ENCODE data around the gene ARMC7. TPM values are rescaled to one million over a fixed set of nuclear protein-coding genes. Genes with fewer than 3 reads are reported as not detected.
"Not testable (repeated sequence)": the region's sequence is repeated elsewhere in the genome, so short reads cannot be mapped to it uniquely, and the experiment has no call there.

Gene ARMC7
- polyA plus RNA-seq, 6 donors from 2014 or later, result 2.0 to 6.0 (median 4.5) TPM

GRCh38 chr17:75146592-75146991, 36.8 kb downstream of the ARMC7 start:
- Mint-ChIP-seq H3K4me1 (peaks cover 3 to 9% (median 4%) of the 10 kb centered on the region in 3 donors), H3K27me3 (no peaks in the 10 kb centered on the region), H3K4me3 (no peak overlapping the region), H3K36me3 (peaks cover 3 to 9% of the 10 kb centered on the region in 2 donors), H3K27ac (peak overlapping the region in 1 of 6 donors; percentile 57), H3K9me3 (no peaks in the 10 kb centered on the region)
- no peak for ATAC-seq (ENCODE audit: low read depth in 2 of 2)
- DNase-seq, result no peak

- Mint-ChIP-seq H3K36me3 (peaks cover 3 to 9% of the 10 kb centered on the region in 2 donors), H3K27me3 (no peaks in the 10 kb centered on the region), H3K4me1 (peaks cover 9 to 18% (median 12%) of the 10 kb centered on the region in 3 donors), H3K27ac (peak overlapping the region in 1 of 6 donors; percentile 10), H3K9me3 (no peaks in the 10 kb centered on the region), H3K4me3 (no peak overlapping the region)
- peak in 1 of 2 donors; percentile 25 for ATAC-seq (ENCODE audit: low read depth in 2 of 2)
- no peak for DNase-seq
Observed at GRCh38 chr17:75147878-75148546, 38.2 kb downstream of the ARMC7 start.

GRCh38 chr17:75151930-75152329, 42.2 kb downstream of the ARMC7 start:
- peaks cover 2 to 6% of the 10 kb centered on the region in 2 donors for H3K36me3 Mint-ChIP-seq
- no peaks in the 10 kb centered on the region for H3K27me3 Mint-ChIP-seq
- no peaks in the 10 kb centered on the region for H3K9me3 Mint-ChIP-seq
- peak overlapping the region in 1 of 6 donors; percentile 27 for H3K27ac Mint-ChIP-seq
- H3K4me3 Mint-ChIP-seq, result peak overlapping the region in 2 of 8 donors; percentile 35 to 87
- ATAC-seq (ENCODE audit: low read depth in 2 of 2) (no peak), DNase-seq (no peak)
- peaks cover 26 to 33% (median 32%) of the 10 kb centered on the region in 3 donors for H3K4me1 Mint-ChIP-seq

GRCh38 chr17:75152523-75152921, 42.8 kb downstream of the ARMC7 start:
- no peak for DNase-seq
- peaks cover 27 to 39% (median 32%) of the 10 kb centered on the region in 3 donors for H3K4me1 Mint-ChIP-seq
- no peaks in the 10 kb centered on the region for H3K9me3 Mint-ChIP-seq
- no peak for ATAC-seq (ENCODE audit: low read depth in 2 of 2)
- no peaks in the 10 kb centered on the region for H3K27me3 Mint-ChIP-seq
- no peaks in the 10 kb centered on the region for H3K36me3 Mint-ChIP-seq
- no peak overlapping the region for H3K27ac Mint-ChIP-seq
- peak overlapping the region in 6 of 8 donors; percentile 87 to 95 (median 93) for H3K4me3 Mint-ChIP-seq

- Mint-ChIP-seq H3K4me1 (peaks cover 27 to 42% (median 32%) of the 10 kb centered on the region in 3 donors), H3K27me3 (no peaks in the 10 kb centered on the region), H3K9me3 (no peaks in the 10 kb centered on the region), H3K36me3 (no peaks in the 10 kb centered on the region), H3K27ac (peak overlapping the region in 4 of 6 donors; percentile 44 to 87 (median 78)), H3K4me3 (peak overlapping the region; percentile 87 to 95 (median 93))
- no peak for DNase-seq
- ATAC-seq (ENCODE audit: low read depth in 2 of 2), result no peak
Observed at GRCh38 chr17:75152922-75153779, 43.4 kb downstream of the ARMC7 start.

- Mint-ChIP-seq H3K9me3 (no peaks in the 10 kb centered on the region), H3K4me1 (peaks cover 27 to 42% (median 32%) of the 10 kb centered on the region in 3 donors), H3K27me3 (no peaks in the 10 kb centered on the region), H3K27ac (peak overlapping the region in 5 of 6 donors; percentile 79 to 94 (median 82)), H3K36me3 (no peaks in the 10 kb centered on the region), H3K4me3 (peak overlapping the region; percentile 87 to 95 (median 93))
- no peak for DNase-seq
- ATAC-seq (ENCODE audit: low read depth in 2 of 2), result no peak
Observed at GRCh38 chr17:75153780-75154194, 44.0 kb downstream of the ARMC7 start.

- no peaks in the 10 kb centered on the region for H3K36me3 Mint-ChIP-seq
- H3K4me3 Mint-ChIP-seq, result peak within 1 kb of the TSS; percentile 87 to 97 (median 96)
- H3K27me3 Mint-ChIP-seq, result no peaks in the 10 kb centered on the region
- peak; percentile 96 to 97 for ATAC-seq (ENCODE audit: low read depth in 2 of 2)
- DNase-seq, result peak; percentile 96
- peak within 1 kb of the TSS; percentile 79 to 96 (median 88) for H3K27ac Mint-ChIP-seq
- H3K9me3 Mint-ChIP-seq, result no peaks in the 10 kb centered on the region
- H3K4me1 Mint-ChIP-seq, result peaks cover 27 to 42% (median 32%) of the 10 kb centered on the region in 3 donors
Observed at GRCh38 chr17:75154195-75155106, 44.7 kb downstream of the ARMC7 start, which contains the start of gene JPT1. Gene JPT1 (minus strand): TSS chr17:75154512. CDS start chr17:75154397, 115 bp downstream.

- ATAC-seq (ENCODE audit: low read depth in 2 of 2) (no peak), DNase-seq (no peak)
- Mint-ChIP-seq H3K4me3 (peak overlapping the region in 6 of 8 donors; percentile 87 to 97 (median 94)), H3K9me3 (no peaks in the 10 kb centered on the region), H3K4me1 (peaks cover 27 to 42% (median 28%) of the 10 kb centered on the region in 3 donors), H3K27me3 (no peaks in the 10 kb centered on the region), H3K36me3 (no peaks in the 10 kb centered on the region), H3K27ac (peak overlapping the region in 2 of 6 donors; percentile 56 to 94)
Observed at GRCh38 chr17:75155191-75155601, 45.4 kb downstream of the ARMC7 start.

- not testable (repeated sequence) for H3K36me3 Mint-ChIP-seq; DNase-seq; H3K27ac Mint-ChIP-seq; ATAC-seq (ENCODE audit: low read depth in 2 of 2); H3K9me3 Mint-ChIP-seq; H3K4me3 Mint-ChIP-seq; H3K27me3 Mint-ChIP-seq
- H3K4me1 Mint-ChIP-seq, result peaks cover 10 to 28% (median 15%) of the 10 kb centered on the region in 3 donors
Observed at GRCh38 chr17:75158480-75158879, 48.7 kb downstream of the ARMC7 start.

GRCh38 chr17:75159196-75160031, 49.6 kb downstream of the ARMC7 start:
- DNase-seq (no peak), ATAC-seq (ENCODE audit: low read depth in 2 of 2) (no peak)
- no peaks in the 10 kb centered on the region for H3K36me3 Mint-ChIP-seq
- H3K9me3 Mint-ChIP-seq, result no peaks in the 10 kb centered on the region
- H3K4me1 Mint-ChIP-seq, result peaks cover 6 to 22% (median 11%) of the 10 kb centered on the region in 3 donors
- peak overlapping the region in 1 of 8 donors; percentile 37 for H3K4me3 Mint-ChIP-seq
- H3K27ac Mint-ChIP-seq, result no peak overlapping the region
- H3K27me3 Mint-ChIP-seq, result no peaks in the 10 kb centered on the region

- ATAC-seq (ENCODE audit: low read depth in 2 of 2), result no peak
- Mint-ChIP-seq H3K9me3 (no peaks in the 10 kb centered on the region), H3K36me3 (no peaks in the 10 kb centered on the region), H3K27me3 (no peaks in the 10 kb centered on the region), H3K4me1 (peaks cover 4 to 14% (median 6%) of the 10 kb centered on the region in 3 donors), H3K4me3 (no peak overlapping the region), H3K27ac (no peak overlapping the region)
- DNase-seq, result no peak
Observed at GRCh38 chr17:75160211-75160610, 50.4 kb downstream of the ARMC7 start.

GRCh38 chr17:75163074-75163473, 53.3 kb downstream of the ARMC7 start:
- H3K9me3 Mint-ChIP-seq, result no peaks in the 10 kb centered on the region
- ATAC-seq (ENCODE audit: low read depth in 2 of 2), result no peak
- no peak overlapping the region for H3K27ac Mint-ChIP-seq
- no peak for DNase-seq
- no peak overlapping the region for H3K4me3 Mint-ChIP-seq
- no peaks in the 10 kb centered on the region for H3K27me3 Mint-ChIP-seq
- no peaks in the 10 kb centered on the region for H3K36me3 Mint-ChIP-seq
- H3K4me1 Mint-ChIP-seq, result no peaks in the 10 kb centered on the region
